ENCODE data around the gene ZG16B.
A peak's percentile ranks its signal among the peaks of the same experiment; 100 is the strongest.

ZG16B gene

DNA sequence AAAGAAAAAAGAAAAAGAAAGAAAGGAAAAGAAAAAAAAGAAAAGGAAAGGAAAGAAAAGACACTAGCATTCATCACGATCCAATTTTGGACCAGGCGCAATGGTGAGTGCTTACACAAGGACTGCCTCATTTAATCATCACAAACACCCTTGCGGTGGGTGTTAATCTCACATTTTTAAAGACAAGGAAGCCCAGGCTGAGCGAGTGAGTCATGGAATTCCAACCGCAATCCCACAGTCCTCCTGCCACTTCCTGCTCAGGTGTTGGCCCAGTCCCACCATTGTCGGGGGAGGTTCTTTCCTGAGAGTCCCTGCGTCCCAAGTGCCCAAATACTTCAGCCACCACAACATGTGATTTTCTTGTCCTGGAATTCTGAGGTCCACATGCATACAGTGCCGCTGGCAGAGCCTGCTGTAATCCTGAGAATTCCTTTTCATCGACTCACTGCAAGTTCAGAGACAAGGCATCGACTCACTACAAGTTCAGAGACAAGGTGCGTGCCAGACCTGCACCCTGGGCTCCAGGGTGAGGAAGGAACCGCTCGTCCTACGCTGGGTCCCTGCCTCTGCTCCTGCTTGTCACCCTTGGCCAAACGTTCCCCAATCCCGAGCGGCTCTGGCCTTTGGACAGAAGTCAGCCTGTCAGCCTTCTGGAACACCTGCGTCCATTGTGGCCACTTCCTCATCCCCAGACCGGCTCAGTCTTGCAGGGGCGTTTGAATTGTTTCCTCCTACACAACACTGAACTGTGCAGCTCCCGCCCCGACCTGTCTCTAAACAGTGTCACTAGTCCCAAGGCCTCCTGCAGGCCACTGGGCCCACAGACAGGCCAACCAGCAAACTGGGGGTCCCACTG is 5.8 kb downstream of the ZG16B start (continued):
- TF ChIP-seq, protein P1, sequence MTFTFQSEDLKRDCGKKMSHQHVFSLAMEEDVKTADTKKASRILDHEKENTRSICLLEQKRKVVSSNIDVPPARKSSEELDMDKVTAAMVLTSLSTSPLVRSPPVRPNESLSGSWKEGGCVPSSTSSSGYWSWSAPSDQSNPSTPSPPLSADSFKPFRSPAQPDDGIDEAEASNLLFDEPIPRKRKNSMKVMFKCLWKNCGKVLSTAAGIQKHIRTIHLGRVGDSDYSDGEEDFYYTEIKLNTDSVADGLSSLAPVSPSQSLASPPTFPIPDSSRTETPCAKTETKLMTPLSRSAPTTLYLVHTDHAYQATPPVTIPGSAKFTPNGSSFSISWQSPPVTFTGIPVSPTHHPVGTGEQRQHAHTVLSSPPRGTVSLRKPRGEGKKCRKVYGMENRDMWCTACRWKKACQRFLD (tag by site-specific recombination; IDR thresholded peaks at IDR 0.05), result no peak
- no peak for TF ChIP-seq ZFP41 (tag by site-specific recombination; IDR thresholded peaks at IDR 0.05; ENCODE audit: borderline replicate concordance)
- no peak for TF ChIP-seq ZNF626 (tag by site-specific recombination; IDR thresholded peaks at IDR 0.05)
- TF ChIP-seq, protein P2, sequence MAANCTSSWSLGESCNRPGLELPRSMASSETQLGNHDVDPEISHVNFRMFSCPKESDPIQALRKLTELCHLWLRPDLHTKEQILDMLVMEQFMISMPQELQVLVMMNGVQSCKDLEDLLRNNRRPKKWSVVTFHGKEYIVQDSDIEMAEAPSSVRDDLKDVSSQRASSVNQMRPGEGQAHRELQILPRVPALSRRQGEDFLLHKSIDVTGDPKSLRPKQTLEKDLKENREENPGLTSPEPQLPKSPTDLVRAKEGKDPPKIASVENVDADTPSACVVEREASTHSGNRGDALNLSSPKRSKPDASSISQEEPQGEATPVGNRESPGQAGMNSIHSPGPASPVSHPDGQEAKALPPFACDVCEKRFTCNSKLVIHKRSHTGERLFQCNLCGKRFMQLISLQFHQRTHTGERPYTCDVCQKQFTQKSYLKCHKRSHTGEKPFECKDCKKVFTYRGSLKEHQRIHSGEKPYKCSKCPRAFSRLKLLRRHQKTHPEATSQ (tag by site-specific recombination; IDR thresholded peaks at IDR 0.05), result no peak
- TF ChIP-seq ZNF776 (tag by site-specific recombination; IDR thresholded peaks at IDR 0.05; ENCODE audit: borderline replicate concordance), result no peak
- TF ChIP-seq ZNF24 (tag by site-specific recombination; IDR thresholded peaks at IDR 0.05), result peak; percentile 73; the same call in 1 of the 2 replicates
- TF ChIP-seq FEZF1 (tag by site-specific recombination; IDR thresholded peaks at IDR 0.05), result no peak
- TF ChIP-seq KLF7 (tag by site-specific recombination; IDR thresholded peaks at IDR 0.05; ENCODE audit: borderline replicate concordance), result no peak
- TF ChIP-seq ZNF266 (tag by site-specific recombination; IDR thresholded peaks at IDR 0.05; ENCODE audit: low read depth), result no peak
- TF ChIP-seq SCRT1 (tag by site-specific recombination; IDR thresholded peaks at IDR 0.05; ENCODE audit: borderline replicate concordance), result no peak
- TF ChIP-seq, protein P3, sequence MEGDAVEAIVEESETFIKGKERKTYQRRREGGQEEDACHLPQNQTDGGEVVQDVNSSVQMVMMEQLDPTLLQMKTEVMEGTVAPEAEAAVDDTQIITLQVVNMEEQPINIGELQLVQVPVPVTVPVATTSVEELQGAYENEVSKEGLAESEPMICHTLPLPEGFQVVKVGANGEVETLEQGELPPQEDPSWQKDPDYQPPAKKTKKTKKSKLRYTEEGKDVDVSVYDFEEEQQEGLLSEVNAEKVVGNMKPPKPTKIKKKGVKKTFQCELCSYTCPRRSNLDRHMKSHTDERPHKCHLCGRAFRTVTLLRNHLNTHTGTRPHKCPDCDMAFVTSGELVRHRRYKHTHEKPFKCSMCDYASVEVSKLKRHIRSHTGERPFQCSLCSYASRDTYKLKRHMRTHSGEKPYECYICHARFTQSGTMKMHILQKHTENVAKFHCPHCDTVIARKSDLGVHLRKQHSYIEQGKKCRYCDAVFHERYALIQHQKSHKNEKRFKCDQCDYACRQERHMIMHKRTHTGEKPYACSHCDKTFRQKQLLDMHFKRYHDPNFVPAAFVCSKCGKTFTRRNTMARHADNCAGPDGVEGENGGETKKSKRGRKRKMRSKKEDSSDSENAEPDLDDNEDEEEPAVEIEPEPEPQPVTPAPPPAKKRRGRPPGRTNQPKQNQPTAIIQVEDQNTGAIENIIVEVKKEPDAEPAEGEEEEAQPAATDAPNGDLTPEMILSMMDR (tag by site-specific recombination; IDR thresholded peaks at IDR 0.05), result no peak
- no peak for TF ChIP-seq ZNF623 (tag by site-specific recombination; IDR thresholded peaks at IDR 0.05)
- TF ChIP-seq ZNF391 (tag by site-specific recombination; IDR thresholded peaks at IDR 0.05; ENCODE audit: borderline replicate concordance, low read depth), result no peak
- TF ChIP-seq, protein P4, sequence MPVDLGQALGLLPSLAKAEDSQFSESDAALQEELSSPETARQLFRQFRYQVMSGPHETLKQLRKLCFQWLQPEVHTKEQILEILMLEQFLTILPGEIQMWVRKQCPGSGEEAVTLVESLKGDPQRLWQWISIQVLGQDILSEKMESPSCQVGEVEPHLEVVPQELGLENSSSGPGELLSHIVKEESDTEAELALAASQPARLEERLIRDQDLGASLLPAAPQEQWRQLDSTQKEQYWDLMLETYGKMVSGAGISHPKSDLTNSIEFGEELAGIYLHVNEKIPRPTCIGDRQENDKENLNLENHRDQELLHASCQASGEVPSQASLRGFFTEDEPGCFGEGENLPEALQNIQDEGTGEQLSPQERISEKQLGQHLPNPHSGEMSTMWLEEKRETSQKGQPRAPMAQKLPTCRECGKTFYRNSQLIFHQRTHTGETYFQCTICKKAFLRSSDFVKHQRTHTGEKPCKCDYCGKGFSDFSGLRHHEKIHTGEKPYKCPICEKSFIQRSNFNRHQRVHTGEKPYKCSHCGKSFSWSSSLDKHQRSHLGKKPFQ (tag by site-specific recombination; IDR thresholded peaks at IDR 0.05), result no peak
- TF ChIP-seq, protein P5, sequence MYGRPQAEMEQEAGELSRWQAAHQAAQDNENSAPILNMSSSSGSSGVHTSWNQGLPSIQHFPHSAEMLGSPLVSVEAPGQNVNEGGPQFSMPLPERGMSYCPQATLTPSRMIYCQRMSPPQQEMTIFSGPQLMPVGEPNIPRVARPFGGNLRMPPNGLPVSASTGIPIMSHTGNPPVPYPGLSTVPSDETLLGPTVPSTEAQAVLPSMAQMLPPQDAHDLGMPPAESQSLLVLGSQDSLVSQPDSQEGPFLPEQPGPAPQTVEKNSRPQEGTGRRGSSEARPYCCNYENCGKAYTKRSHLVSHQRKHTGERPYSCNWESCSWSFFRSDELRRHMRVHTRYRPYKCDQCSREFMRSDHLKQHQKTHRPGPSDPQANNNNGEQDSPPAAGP (tag by site-specific recombination; IDR thresholded peaks at IDR 0.05), result peak; percentile 72; the same call in 1 of the 2 replicates
- TF ChIP-seq, protein P6, sequence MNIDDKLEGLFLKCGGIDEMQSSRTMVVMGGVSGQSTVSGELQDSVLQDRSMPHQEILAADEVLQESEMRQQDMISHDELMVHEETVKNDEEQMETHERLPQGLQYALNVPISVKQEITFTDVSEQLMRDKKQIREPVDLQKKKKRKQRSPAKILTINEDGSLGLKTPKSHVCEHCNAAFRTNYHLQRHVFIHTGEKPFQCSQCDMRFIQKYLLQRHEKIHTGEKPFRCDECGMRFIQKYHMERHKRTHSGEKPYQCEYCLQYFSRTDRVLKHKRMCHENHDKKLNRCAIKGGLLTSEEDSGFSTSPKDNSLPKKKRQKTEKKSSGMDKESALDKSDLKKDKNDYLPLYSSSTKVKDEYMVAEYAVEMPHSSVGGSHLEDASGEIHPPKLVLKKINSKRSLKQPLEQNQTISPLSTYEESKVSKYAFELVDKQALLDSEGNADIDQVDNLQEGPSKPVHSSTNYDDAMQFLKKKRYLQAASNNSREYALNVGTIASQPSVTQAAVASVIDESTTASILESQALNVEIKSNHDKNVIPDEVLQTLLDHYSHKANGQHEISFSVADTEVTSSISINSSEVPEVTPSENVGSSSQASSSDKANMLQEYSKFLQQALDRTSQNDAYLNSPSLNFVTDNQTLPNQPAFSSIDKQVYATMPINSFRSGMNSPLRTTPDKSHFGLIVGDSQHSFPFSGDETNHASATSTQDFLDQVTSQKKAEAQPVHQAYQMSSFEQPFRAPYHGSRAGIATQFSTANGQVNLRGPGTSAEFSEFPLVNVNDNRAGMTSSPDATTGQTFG (tag by site-specific recombination; IDR thresholded peaks at IDR 0.05; ENCODE audit: borderline replicate concordance), result no peak
- TF ChIP-seq, protein P7, sequence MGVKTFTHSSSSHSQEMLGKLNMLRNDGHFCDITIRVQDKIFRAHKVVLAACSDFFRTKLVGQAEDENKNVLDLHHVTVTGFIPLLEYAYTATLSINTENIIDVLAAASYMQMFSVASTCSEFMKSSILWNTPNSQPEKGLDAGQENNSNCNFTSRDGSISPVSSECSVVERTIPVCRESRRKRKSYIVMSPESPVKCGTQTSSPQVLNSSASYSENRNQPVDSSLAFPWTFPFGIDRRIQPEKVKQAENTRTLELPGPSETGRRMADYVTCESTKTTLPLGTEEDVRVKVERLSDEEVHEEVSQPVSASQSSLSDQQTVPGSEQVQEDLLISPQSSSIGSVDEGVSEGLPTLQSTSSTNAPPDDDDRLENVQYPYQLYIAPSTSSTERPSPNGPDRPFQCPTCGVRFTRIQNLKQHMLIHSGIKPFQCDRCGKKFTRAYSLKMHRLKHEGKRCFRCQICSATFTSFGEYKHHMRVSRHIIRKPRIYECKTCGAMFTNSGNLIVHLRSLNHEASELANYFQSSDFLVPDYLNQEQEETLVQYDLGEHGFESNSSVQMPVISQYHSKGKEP (tag by site-specific recombination; IDR thresholded peaks at IDR 0.05), result no peak
- no peak for TF ChIP-seq ZNF174 (tag by site-specific recombination; IDR thresholded peaks at IDR 0.05)
- no peak for TF ChIP-seq GFI1B (tag by site-specific recombination; IDR thresholded peaks at IDR 0.05)
- no peak for TF ChIP-seq HOXD13 (CRISPR knock-in tag; IDR thresholded peaks at IDR 0.05; ENCODE audit: borderline replicate concordance)
- no peak for TF ChIP-seq ZNF791 (tag by site-specific recombination; IDR thresholded peaks at IDR 0.05)
- TF ChIP-seq KLF10 (tag by site-specific recombination; IDR thresholded peaks at IDR 0.05), result no peak
- TF ChIP-seq GLIS1 (tag by site-specific recombination; IDR thresholded peaks at IDR 0.05), result peak; percentile 27; the same call in 1 of the 2 replicates
- no peak for TF ChIP-seq ZSCAN16 (tag by site-specific recombination; IDR thresholded peaks at IDR 0.05)
- no peak for TF ChIP-seq ZNF37A (tag by site-specific recombination; IDR thresholded peaks at IDR 0.05)
- TF ChIP-seq, protein P8, sequence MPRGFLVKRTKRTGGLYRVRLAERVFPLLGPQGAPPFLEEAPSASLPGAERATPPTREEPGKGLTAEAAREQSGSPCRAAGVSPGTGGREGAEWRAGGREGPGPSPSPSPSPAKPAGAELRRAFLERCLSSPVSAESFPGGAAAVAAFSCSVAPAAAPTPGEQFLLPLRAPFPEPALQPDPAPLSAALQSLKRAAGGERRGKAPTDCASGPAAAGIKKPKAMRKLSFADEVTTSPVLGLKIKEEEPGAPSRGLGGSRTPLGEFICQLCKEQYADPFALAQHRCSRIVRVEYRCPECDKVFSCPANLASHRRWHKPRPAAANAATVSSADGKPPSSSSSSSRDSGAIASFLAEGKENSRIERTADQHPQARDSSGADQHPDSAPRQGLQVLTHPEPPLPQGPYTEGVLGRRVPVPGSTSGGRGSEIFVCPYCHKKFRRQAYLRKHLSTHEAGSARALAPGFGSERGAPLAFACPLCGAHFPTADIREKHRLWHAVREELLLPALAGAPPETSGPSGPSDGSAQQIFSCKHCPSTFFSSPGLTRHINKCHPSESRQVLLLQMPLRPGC (tag by site-specific recombination; IDR thresholded peaks at IDR 0.05), result peak; percentile 87; the same call in 1 of the 2 replicates
